Hepatic stellate cell (primary cell): ENCODE results near the gene KCNF1.

Experiments used
- DNase-seq: peaks from one replicate; pipeline ENCODE4 v3.0.0; 2011; ENCODE audit warnings: low spot score

KCNF1 gene

GRCh38 chr2:10903861-10904210, 7.9 kb upstream of the KCNF1 start:
- no peak for DNase-seq

GRCh38 chr2:10904455-10904854, 7.3 kb upstream of the KCNF1 start:
- no peak for DNase-seq

GRCh38 chr2:10905006-10905861, 6.5 kb upstream of the KCNF1 start:
- no peak for DNase-seq

- DNase-seq, result no peak
Observed at GRCh38 chr2:10905862-10906143, 5.9 kb upstream of the KCNF1 start.

- no peak for DNase-seq
Observed at GRCh38 chr2:10906926-10907625, 4.7 kb upstream of the KCNF1 start.

- DNase-seq, result no peak
Observed at GRCh38 chr2:10908195-10908594, 3.5 kb upstream of the KCNF1 start.

- DNase-seq, result no peak
Observed at GRCh38 chr2:10909050-10909995, 2.4 kb upstream of the KCNF1 start.

- DNase-seq, result no peak
Observed at GRCh38 chr2:10909996-10910341, 1.8 kb upstream of the KCNF1 start.

- no peak for DNase-seq
Observed at GRCh38 chr2:10910625-10911024, 1.1 kb upstream of the KCNF1 start.

GRCh38 chr2:10912076-10912731, 470 bp downstream of the KCNF1 start:
- DNase-seq, result no peak

- DNase-seq, result no peak
Observed at GRCh38 chr2:10912796-10913455, 1.2 kb downstream of the KCNF1 start.

- DNase-seq, result no peak
Observed at GRCh38 chr2:10913501-10914271, 2.0 kb downstream of the KCNF1 start.

GRCh38 chr2:10914272-10914693, 2.5 kb downstream of the KCNF1 start:
- DNase-seq, result no peak

GRCh38 chr2:10915236-10915635, 3.5 kb downstream of the KCNF1 start:
- no peak for DNase-seq

- no peak for DNase-seq
Observed at GRCh38 chr2:10915731-10916276, 4.1 kb downstream of the KCNF1 start.

GRCh38 chr2:10916953-10917352, 5.2 kb downstream of the KCNF1 start:
- no peak for DNase-seq

- DNase-seq, result no peak
Observed at GRCh38 chr2:10917927-10918326, 6.2 kb downstream of the KCNF1 start.

- DNase-seq, result peak; percentile 80
Observed at GRCh38 chr2:10918661-10919409, 7.1 kb downstream of the KCNF1 start.

- no peak for DNase-seq
Observed at GRCh38 chr2:10919410-10919770, 7.7 kb downstream of the KCNF1 start.
